Amygdala (tissue), 56 donors: Measurements from ENCODE around the gene CORO6.
"Not testable (repeated sequence)": the region's sequence is repeated elsewhere in the genome, so short reads cannot be mapped to it uniquely, and the experiment has no call there.

ENCODE experiments used
- DNase-seq, 56 donors: peaks; one replicate each; lab custom pipeline; 2025; lab: John Stamatoyannopoulos, UW

Gene CORO6

DNA sequence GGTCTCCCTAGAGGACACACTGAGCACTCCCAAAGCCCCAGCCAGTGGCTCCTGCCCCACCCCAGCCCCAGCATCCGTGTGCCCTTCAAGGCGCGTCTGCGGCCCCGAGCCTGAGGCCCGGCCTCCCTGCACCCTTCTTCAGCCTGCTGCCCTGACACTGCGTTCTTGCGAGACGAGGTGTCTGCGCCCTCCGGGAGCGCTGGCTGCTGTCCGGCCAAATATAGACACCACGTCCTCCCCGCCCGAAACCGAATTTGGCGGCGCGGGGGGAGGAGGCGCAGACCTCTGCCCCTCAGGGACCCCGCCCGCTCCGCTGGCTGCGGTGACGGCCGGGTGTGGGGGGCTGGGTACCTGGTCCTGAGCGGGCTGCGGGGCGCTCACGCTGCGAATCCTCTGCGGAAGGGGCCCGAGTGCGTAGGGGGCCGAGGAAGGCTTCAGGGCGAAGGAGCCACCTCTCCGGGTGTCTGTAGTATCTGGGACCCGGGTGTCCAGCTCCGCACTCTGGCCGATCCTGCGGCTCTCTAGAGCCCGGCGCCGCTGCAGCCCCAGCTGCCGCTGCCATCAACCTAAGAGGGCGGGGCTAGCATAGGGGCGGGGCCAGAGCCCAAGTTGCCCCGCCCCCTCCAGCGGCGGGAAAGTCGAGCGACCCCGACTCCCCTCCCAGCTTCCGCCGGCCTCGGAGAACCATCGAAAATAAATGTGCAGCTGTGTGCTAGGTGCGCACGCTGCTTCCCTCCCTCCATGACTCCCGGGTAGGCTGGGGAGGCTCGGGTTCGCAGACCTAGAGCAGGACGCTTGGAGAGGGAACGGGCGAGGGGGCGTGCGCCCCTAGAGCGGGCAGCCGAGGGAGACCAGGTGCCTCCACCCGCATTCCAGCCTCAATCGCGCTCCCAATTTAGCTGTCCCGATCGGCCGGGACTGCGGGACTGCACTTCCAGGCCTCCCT is at the start of gene CORO6:
Gene CORO6, minus strand, starts transcription at position 576 of the 946 bp plus-strand sequence. CDS start 1,491 bp downstream, outside the sequence.
- DNase-seq, result peak in 27 of 56 donors; percentile 13 to 71 (median 49)

DNA sequence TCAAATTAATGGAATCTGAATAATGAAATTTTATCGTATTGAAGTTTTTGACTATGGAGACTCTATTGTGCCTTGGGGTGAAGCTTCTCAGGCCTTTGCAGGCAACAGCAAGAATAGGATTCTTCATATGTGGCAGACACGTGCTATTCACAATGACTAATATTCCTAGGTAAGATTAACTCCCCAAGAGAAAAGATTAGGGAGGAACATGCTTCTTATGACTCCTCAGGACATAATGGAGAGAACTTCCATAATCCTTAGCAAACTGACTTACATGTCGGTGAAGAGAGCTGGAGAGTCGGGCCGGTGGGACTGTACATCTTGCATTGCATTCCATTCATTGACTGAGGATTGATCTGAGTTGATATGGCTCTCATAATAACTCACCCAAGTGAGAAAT is 48.9 kb upstream of the CORO6 start:
- DNase-seq, result no peak

- no peak for DNase-seq
Measured at GRCh38 chr17:29669266-29669665, 46.6 kb upstream of the CORO6 start.

DNA sequence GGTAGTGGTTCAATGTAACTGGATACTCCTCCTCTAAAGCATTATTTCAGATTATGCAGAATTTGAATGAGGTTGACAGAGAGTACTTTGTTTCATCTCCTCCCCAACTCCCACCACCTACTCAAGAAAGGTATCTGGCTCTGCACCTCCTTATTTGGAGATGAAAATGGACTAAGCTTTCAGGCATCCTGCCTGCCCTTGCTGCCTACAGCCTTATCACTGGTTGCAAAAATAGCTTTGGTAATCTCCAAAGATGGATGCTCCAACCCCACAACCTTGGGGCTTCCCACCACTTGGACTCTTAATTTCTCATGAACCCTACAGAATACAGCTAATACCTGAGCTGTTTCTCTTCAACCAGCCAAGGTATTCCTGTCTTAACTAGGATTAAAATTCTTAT is 45.3 kb upstream of the CORO6 start:
- DNase-seq, result no peak

DNA sequence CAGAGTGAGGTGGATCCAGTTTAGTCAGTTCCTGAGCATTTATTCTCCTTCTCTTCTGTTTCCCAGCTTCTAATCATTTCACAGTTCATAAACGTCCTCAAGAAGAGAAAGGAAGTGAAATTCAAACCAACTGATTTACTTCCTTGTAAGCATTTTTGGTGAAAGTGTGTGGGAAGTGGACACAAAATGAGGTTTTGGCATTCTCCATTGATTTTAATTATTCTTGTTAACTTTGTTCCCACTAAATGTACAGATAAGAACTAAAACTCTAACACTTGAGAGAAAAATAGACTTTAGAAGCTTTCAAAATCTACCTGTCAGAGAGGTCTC is 42.7 kb upstream of the CORO6 start:
- DNase-seq, result no peak

GRCh38 chr17:29664743-29665480 is 42.2 kb upstream of the CORO6 start:
- no peak for DNase-seq

- DNase-seq, result peak in 1 of 56 donors; percentile 8
Measured at GRCh38 chr17:29663155-29663554, 40.4 kb upstream of the CORO6 start.

- no peak for DNase-seq
Measured at GRCh38 chr17:29661213-29661612, 38.5 kb upstream of the CORO6 start.

GRCh38 chr17:29659155-29659554 is 36.4 kb upstream of the CORO6 start:
- no peak for DNase-seq

DNA sequence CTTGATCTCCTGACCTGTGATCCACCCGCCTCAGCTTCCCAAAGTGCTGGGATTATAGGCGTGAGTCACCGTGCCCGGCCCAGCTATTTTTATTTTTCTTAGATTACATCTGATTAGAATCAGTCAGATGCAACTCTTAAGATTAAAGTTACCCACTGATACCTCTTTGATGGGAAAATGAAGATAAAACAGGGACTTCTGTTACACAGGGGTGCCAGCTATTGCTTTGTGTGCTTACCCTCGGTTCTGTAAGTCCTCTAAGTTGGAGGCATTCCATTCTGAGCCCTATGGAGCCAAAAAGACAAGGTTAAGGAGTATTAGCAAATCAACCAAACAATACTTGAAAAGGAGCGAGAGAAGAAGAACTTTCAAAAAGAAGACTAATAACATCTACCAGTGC is 32.6 kb upstream of the CORO6 start:
- no peak for DNase-seq

DNA sequence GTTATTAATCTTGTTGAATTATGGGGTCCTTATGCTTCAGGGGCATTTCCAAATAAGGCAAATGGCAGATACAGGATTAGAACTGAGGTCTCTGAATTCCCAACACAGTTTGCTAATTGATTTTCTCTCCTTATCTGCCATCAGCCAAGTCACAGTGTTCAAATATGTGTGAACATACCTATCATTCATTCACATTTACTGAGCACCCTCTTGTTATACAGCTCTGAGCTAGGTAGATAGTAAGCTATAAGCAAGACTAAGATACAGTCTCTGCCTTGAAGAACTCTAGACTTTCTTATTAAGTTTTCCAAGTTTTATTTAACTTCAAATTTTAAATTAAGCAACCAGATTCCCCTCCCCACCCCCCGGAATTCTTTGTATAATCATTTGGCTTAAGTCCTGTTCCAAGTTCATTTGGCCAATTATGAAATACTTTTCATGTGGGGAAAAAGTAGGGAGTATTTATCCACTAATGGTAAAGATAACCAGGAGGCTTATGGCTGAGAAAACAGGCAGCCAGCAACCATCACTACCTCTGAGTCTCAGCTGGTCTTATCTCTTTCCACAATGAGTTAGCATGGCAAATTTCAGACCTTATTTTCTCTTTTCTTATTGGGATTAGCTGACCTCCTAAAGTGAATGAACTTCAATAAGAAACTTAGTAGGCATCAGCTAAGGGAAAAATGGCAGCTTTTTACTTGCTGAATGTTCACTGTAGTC is 31.4 kb upstream of the CORO6 start:
- DNase-seq, result no peak

GRCh38 chr17:29652976-29653375 is 30.3 kb upstream of the CORO6 start:
- DNase-seq, result no peak

- DNase-seq, result not testable (repeated sequence)
Measured at GRCh38 chr17:29651913-29652312, 29.2 kb upstream of the CORO6 start.

DNA sequence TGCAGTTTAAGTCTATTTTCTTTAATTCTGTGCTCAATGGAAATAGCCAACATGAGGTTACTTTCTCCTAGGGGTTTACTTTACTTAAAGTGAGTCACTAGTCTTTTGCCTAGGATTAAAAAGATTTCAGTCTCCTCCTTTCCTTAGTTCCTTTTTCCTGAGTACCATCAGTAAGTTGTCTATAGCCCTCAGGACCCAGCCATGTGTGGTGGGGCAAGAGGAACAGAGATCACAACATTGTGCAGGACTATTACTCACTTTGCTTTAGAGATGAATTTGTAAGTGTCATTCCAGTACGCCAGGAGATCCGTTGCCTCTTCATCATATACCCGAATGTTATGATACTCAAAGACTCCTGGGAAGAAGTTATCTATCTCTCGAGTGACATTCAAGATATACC is 27.7 kb upstream of the CORO6 start:
- no peak for DNase-seq

DNA sequence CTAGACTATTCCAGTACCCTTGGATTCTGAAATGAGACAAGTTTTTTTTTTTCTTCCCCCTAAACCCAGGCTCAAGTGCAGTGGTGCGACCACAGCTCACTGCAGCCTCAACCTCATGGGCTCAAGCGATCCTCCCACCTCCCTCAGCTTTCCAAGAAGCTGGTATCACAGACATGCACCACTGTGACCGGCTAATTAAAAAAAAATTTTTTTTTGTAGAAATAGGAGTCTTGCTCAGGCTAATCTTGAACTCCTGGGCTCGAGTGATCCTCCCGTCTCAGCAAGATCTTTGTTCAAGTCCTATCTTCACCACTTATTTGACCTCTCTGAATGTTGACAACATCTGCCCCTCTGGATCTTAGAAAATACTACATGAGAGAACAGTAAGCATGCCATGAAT is 26.6 kb upstream of the CORO6 start:
- DNase-seq, result no peak

DNA sequence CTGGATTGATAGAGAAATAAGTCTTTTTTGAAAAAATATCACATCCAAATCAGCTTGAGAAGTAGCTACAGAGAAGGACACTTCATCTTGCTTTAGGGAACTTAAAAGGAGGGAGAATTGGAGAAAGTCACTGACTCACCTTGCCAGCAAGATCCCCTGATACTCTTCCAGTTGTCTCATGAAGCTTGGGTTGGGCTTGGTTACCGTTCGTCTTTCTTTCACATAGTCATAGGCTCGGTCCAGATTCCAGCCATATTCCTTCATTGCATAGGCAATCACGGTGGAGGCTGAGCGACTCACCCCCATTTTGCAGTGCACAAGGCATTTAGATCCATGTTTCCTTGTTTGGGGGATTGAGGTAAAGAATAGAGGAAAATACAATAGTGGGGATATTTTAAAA is 25.3 kb upstream of the CORO6 start:
- DNase-seq, result no peak

GRCh38 chr17:29645515-29646051 is 22.9 kb upstream of the CORO6 start:
- DNase-seq, result peak in 2 of 56 donors; percentile 11 to 12

DNA sequence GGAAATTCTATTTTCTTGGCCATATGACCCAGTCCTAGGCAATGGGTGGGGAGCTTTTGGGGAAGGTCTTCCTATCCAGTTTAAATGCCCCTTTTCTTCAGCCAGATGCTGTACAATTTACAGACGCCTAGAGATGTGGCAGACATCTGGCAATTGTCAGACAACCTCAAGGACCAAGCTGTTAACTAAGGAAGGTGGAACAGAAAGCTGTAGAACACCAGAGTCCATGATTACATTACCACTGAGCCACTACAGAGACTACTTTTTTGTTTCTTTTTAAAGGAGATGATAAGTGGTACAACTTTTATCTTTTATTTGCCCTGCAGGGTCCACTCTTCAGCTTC is 21.1 kb upstream of the CORO6 start:
- DNase-seq, result no peak

DNA sequence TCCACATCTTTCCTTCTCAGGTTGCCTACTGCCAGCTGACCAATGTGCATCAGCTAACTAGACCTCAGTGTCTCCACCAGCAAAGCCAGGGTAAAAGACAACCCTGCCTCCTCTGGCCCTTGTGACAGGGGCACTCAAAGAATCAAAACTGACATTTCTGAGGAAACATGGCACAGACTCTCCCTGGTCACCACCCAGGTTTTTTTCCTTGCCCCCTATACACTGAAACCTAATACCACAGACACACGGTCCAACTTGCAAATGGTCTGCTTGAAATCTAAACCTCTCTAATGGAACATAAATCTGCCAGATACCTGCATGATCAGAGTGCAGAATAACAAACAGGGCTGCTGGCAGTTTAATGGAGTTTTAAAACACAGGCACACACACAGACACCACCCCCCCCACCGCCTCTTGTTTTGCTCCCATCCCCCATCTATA is 19.5 kb upstream of the CORO6 start:
- no peak for DNase-seq

- DNase-seq, result no peak
Measured at GRCh38 chr17:29640981-29641642, 18.4 kb upstream of the CORO6 start.
